GM19463 (cell line): ENCODE results near the gene RFPL3.
"Not testable (repeated sequence)": the region's sequence is repeated elsewhere in the genome, so short reads cannot be mapped to it uniquely, and the experiment has no call there.

Source experiments
- ATAC-seq: cut with Tn5 transposase; IDR thresholded peaks from one replicate; pipeline ENCODE4 v1.9.1; 2021; ENCODE audit warnings: mild to moderate bottlenecking, moderate library complexity; ENCODE audit not compliant: unreplicated experiment

RFPL3 gene

GRCh38 chr22:32352681-32353080 is 5.0 kb upstream of the RFPL3 start:
- ATAC-seq: no peak

GRCh38 chr22:32353292-32353691 is 4.4 kb upstream of the RFPL3 start:
- ATAC-seq: no peak

DNA sequence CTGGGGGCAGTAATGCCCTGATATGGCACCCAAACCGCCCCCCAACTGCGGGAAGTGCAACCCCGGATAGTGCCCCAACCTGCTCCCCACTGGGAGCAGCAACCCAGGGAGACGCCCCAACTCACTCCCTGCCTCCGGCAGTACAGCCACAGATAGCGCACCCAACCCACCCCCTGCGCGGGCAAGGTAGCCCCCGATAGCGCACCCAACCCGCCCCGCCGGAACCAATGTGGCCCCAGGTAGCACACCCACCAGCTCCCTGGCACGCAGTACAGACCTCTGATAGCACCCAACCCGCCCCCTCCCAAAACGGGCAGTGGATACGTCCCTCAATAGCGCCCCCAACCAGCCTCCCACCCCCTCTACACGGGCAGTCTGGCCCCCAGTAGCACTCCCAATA is 3.8 kb upstream of the RFPL3 start:
- ATAC-seq: no peak

- no peak for ATAC-seq
Measured at GRCh38 chr22:32354360-32355351, 3.0 kb upstream of the RFPL3 start.

DNA sequence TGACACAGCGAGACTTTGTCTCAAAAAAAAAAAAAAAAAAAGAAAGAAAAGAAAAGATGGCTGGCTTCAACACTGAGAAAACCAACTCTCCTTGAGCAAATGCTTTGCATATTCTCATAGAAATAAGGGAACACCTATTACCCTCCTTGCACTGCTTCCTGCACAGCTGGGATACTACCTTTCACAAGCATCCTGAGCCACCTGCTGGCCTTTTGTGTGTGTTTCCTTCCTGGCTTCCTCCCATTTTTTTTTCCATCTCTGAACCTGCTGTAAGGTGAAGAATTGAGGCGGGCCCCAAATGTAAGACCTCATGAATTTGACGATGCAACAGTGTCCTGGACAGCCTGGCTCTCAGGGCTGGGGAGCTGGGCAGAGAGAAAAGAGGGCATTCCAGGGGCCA is 1.9 kb upstream of the RFPL3 start:
- no peak for ATAC-seq

- ATAC-seq: not testable (repeated sequence)
Measured at GRCh38 chr22:32360096-32360495, 2.4 kb downstream of the RFPL3 start.

- ATAC-seq: no peak
Measured at GRCh38 chr22:32361257-32361656, 3.6 kb downstream of the RFPL3 start.

DNA sequence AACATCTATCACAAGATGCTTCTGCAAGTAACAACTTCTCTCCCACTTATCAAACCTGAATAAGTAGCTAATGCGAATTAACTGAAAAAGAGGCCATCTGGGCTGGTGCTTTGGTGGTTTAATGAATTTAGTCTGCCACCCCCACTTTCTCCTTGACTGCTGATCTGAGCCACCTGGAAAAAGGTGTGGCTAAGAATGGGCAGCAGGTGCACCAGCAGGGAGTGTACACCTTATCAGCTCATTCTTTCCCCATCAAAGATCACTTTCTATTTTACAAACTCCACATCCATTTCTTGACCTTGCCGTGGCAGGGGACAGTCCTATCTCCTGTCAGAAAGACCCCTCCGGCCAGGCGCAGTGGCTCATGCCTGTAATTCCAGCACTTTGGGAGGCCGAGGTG is 6.5 kb downstream of the RFPL3 start:
- ATAC-seq: no peak

DNA sequence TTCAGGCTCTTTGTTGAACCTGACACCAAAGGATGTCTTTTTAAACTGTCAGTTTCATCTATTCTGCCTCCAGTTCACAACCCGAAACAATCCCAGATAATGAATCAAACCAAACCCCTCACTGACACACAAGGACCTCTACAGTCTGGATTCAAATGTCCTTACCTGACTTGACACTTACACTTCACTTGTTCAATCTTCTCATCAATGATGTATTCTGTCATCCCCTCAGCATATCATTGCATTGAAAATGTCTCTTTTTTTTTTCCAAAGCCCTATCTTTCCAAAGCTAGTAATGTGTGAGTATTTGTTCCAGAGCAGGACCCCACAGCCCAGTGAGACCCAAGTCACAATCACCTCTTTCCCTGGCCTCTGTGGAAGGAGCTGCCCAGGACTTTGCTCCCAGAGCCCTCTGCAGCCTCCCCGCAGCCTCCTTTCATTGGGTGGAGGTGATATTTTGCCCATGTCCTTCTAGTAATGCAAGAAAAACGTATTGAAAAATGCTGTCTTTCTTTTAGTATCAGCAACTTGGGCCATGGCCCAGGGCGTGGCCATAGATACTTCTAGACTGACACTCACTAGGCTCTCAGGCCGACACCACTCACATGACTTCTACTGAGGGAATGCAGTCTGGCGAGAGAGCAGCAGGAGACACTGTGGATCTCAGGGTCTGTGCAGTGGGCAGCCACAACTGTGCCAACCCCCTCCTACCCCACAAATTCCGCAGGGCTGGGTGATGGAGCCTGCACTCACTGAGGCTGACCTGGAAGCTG is 18.2 kb downstream of the RFPL3 start:
- ATAC-seq: no peak

DNA sequence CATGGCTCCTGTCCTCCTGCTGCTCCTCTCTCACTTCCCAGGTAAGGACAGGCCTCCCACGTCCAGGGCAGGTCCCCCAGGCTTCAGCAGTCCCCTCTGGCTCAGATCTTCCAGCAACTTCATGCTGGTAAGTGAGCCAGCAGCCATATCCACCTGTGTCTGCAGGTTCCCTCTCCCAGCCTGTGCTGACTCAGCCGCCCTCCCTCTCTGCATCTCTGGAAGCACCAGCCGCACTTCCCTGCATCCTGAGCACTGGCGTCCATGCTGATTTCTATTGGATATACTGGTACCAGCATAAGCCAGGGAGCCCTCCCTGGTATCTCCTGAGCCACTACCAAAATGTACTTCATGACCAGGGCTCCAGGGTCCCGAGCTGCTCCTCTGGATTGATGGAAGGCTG is 19.0 kb downstream of the RFPL3 start:
- ATAC-seq: no peak

GRCh38 chr22:32378707-32379272 is 21.1 kb downstream of the RFPL3 start:
- ATAC-seq: no peak

- no peak for ATAC-seq
Measured at GRCh38 chr22:32380991-32381390, 23.3 kb downstream of the RFPL3 start.

DNA sequence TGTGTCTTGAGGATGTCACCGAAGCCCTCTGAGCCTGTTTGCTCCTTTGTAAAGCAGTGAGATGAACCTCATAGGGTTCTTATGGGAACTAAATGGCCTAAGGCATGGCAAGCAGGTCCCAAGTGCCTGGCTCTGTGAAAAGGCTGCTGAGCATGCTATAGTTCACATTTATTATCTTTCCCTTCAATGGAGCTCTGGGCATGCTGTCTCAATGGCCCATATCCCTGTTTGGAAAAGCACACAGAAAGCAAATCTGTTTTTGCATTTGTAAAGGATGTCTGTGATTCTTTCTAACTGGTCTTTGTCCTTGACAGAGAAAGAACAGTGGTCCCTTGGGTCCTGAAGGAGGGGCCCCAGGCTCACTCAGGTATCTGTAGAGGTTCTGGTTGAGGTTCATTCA is 28.0 kb downstream of the RFPL3 start:
- no peak for ATAC-seq

- ATAC-seq: no peak
Measured at GRCh38 chr22:32389685-32390084, 32.0 kb downstream of the RFPL3 start.

- ATAC-seq: no peak
Measured at GRCh38 chr22:32395107-32395506, 37.4 kb downstream of the RFPL3 start.

GRCh38 chr22:32396255-32396654 is 38.6 kb downstream of the RFPL3 start:
- no peak for ATAC-seq

GRCh38 chr22:32396746-32397145 is 39.1 kb downstream of the RFPL3 start:
- ATAC-seq: no peak

DNA sequence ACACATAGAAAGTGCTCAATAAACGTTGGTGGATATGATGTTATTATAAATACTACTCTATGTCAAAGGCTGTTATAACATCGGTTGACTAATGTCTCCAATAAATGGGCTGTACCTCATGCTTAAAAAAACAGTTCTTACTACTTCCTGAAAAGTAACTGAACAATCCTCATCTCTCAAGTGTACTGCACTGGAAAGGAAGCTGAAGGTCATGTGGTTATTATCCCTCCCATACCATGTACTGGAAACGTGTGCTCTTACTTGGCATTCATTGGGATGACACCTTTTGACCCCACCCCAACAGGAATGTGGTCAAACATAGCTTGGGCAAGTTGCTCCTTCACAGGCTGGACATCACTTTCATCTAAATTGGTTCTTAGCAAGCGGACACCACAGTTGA is 43.8 kb downstream of the RFPL3 start:
- no peak for ATAC-seq

DNA sequence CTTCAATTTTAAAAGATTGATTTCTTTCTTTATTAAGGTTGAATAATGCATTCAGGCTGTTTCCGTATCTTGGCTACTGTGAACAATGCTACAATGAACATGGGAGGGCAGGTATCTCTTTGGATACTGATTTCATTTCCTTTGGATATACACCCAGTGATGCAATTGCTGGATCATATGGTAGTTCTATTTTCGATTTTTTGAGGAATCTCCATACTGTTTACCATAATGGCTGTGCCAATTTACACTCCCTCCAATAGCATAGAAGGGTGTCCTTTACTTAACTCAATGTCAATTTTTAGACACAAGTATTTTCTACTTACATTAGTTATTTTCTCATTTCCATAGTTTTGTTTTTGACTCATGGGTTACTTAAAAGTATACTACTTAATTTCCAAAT is 46.4 kb downstream of the RFPL3 start:
- no peak for ATAC-seq

DNA sequence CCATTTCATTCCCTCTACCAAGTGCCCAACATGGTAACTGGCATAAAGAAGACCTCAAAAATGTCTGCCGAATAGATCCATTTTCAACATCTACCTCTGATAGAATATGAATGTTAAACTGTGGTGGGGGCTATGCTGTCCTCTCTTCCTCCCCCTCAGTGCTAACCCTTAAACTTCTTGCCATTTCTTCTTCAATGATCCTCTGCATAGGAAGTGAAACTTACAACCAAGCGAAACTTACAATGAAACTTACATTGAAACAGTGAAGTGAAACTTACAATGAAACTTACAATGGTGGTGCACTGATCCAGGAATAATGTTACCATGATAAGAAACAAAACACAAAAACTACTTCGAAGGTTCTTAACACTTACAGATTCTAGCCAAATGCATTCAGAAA is 49.6 kb downstream of the RFPL3 start:
- no peak for ATAC-seq

- ATAC-seq: no peak
Measured at GRCh38 chr22:32407936-32408335, 50.3 kb downstream of the RFPL3 start.

- no peak for ATAC-seq
Measured at GRCh38 chr22:32409977-32410376, 52.3 kb downstream of the RFPL3 start.
